Measurements from ENCODE around the gene PLXNA4.

Gene PLXNA4

GRCh38 chr7:132228240-132228639 is 348.0 kb downstream of the PLXNA4 start:
- DNase-seq, result no peak

GRCh38 chr7:132226957-132227290 is 349.3 kb downstream of the PLXNA4 start:
- DNase-seq, result no peak

- DNase-seq, result no peak
Measured at GRCh38 chr7:132226046-132226956, 350.0 kb downstream of the PLXNA4 start.

- DNase-seq, result no peak
Measured at GRCh38 chr7:132225216-132226030, 350.8 kb downstream of the PLXNA4 start.

GRCh38 chr7:132221356-132221755 is 354.9 kb downstream of the PLXNA4 start:
- DNase-seq, result no peak

- DNase-seq, result no peak
Measured at GRCh38 chr7:132220060-132220459, 356.2 kb downstream of the PLXNA4 start.

- DNase-seq, result no peak
Measured at GRCh38 chr7:132218876-132219275, 357.4 kb downstream of the PLXNA4 start.

GRCh38 chr7:132216847-132217525 is 359.3 kb downstream of the PLXNA4 start:
- no peak for DNase-seq

GRCh38 chr7:132214452-132214851 is 361.8 kb downstream of the PLXNA4 start:
- no peak for DNase-seq

- DNase-seq, result no peak
Measured at GRCh38 chr7:132213583-132213982, 362.7 kb downstream of the PLXNA4 start.

GRCh38 chr7:132211971-132212370 is 364.3 kb downstream of the PLXNA4 start:
- no peak for DNase-seq

- DNase-seq, result no peak
Measured at GRCh38 chr7:132210821-132211220, 365.4 kb downstream of the PLXNA4 start.

- no peak for DNase-seq
Measured at GRCh38 chr7:132207782-132208181, 368.5 kb downstream of the PLXNA4 start.

- no peak for DNase-seq
Measured at GRCh38 chr7:132207211-132207610, 369.1 kb downstream of the PLXNA4 start.

- no peak for DNase-seq
Measured at GRCh38 chr7:132206594-132206993, 369.7 kb downstream of the PLXNA4 start.

- DNase-seq, result no peak
Measured at GRCh38 chr7:132205509-132205908, 370.8 kb downstream of the PLXNA4 start.

GRCh38 chr7:132203021-132203420 is 373.2 kb downstream of the PLXNA4 start:
- DNase-seq, result no peak

GRCh38 chr7:132202541-132202940 is 373.7 kb downstream of the PLXNA4 start:
- DNase-seq, result no peak

- no peak for DNase-seq
Measured at GRCh38 chr7:132200141-132200540, 376.1 kb downstream of the PLXNA4 start.

- no peak for DNase-seq
Measured at GRCh38 chr7:132199626-132200025, 376.6 kb downstream of the PLXNA4 start.

GRCh38 chr7:132197772-132198171 is 378.5 kb downstream of the PLXNA4 start:
- DNase-seq, result no peak

- no peak for DNase-seq
Measured at GRCh38 chr7:132193898-132194297, 382.4 kb downstream of the PLXNA4 start.

GRCh38 chr7:132192809-132193208 is 383.5 kb downstream of the PLXNA4 start:
- no peak for DNase-seq

All from right kidney (tissue), 1 donor.